Measurements from ENCODE around the gene C6orf58.

C6orf58 gene

GRCh38 chr6:127550403-127550802, 26.6 kb upstream of the C6orf58 start:
- TF ChIP-seq CTCF (conservative IDR thresholded peaks at IDR 0.05; ENCODE audit: low read depth, low read length) = no peak
- H3K4me3 ChIP-seq (ENCODE audit: low read length) = no peak overlapping the region
- DNase-seq (ENCODE audit: low read depth) = no peak

GRCh38 chr6:127554435-127555006, 22.5 kb upstream of the C6orf58 start:
- no peak for DNase-seq (ENCODE audit: low read depth)
- no peak overlapping the region for H3K4me3 ChIP-seq (ENCODE audit: low read length)
- peak; percentile 54 for TF ChIP-seq CTCF (conservative IDR thresholded peaks at IDR 0.05; ENCODE audit: low read depth, low read length)

- H3K4me3 ChIP-seq (ENCODE audit: low read length) = no peak overlapping the region
- DNase-seq (ENCODE audit: low read depth) = peak; percentile 67
- TF ChIP-seq CTCF (conservative IDR thresholded peaks at IDR 0.05; ENCODE audit: low read depth, low read length) = no peak
Measured at GRCh38 chr6:127561660-127562059, 15.3 kb upstream of the C6orf58 start.

GRCh38 chr6:127564761-127565160, 12.2 kb upstream of the C6orf58 start:
- no peak for TF ChIP-seq CTCF (conservative IDR thresholded peaks at IDR 0.05; ENCODE audit: low read depth, low read length)
- no peak for DNase-seq (ENCODE audit: low read depth)
- no peak overlapping the region for H3K4me3 ChIP-seq (ENCODE audit: low read length)

- no peak for DNase-seq (ENCODE audit: low read depth)
- H3K4me3 ChIP-seq (ENCODE audit: low read length) = no peak overlapping the region
- no peak for TF ChIP-seq CTCF (conservative IDR thresholded peaks at IDR 0.05; ENCODE audit: low read depth, low read length)
Measured at GRCh38 chr6:127566119-127566518, 10.9 kb upstream of the C6orf58 start.

GRCh38 chr6:127566651-127567050, 10.3 kb upstream of the C6orf58 start:
- TF ChIP-seq CTCF (conservative IDR thresholded peaks at IDR 0.05; ENCODE audit: low read depth, low read length) = no peak
- DNase-seq (ENCODE audit: low read depth) = no peak
- no peak overlapping the region for H3K4me3 ChIP-seq (ENCODE audit: low read length)

- no peak for TF ChIP-seq CTCF (conservative IDR thresholded peaks at IDR 0.05; ENCODE audit: low read depth, low read length)
- no peak overlapping the region for H3K4me3 ChIP-seq (ENCODE audit: low read length)
- no peak for DNase-seq (ENCODE audit: low read depth)
Measured at GRCh38 chr6:127567476-127567875, 9.5 kb upstream of the C6orf58 start.

Data from retinal pigment epithelial cell (primary cell).